Stimulated activated CD8-positive, alpha-beta memory T cell treated with anti-CD3 and anti-CD28 coated beads, Interleukin-12 subunit alpha, Interleukin-12 subunit beta, amount 100 ng/mL, for 24 hours (primary cell): Measurements from ENCODE around the gene GPR107.

Experiments used
- DNase-seq: peaks from one replicate; pipeline ENCODE4 v3.0.0-alpha.2; 2020; ENCODE audit errors: extremely low read depth

The GPR107 gene

GRCh38 chr9:130137081-130137640 is 83.5 kb downstream of the GPR107 start:
- no peak for DNase-seq

GRCh38 chr9:130137641-130138081 is 84.0 kb downstream of the GPR107 start:
- DNase-seq, result no peak

DNA sequence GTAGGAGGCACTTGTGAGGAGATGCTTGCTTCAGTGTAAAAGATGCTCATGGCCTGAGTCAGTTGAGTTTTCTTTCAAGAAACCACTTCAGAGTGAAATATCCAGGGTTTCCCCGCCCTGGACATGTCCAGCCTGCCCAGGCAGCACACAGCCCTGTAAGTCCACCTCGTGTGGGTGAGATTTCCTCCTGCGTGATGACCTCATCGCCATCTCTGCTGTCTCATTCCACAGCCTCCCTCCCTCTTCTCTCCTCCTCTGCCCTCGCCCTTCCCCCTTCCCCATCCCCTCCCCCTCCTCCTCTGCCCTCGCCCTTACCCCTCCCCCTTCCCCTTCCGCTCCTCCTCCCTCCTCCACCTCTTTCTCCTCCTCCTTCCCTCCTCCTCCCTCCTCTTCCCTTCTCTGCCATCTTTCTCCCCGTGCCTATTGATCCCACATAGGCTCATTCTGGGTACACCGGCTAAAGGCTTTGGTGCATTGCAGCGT is 84.5 kb downstream of the GPR107 start:
- no peak for DNase-seq

DNA sequence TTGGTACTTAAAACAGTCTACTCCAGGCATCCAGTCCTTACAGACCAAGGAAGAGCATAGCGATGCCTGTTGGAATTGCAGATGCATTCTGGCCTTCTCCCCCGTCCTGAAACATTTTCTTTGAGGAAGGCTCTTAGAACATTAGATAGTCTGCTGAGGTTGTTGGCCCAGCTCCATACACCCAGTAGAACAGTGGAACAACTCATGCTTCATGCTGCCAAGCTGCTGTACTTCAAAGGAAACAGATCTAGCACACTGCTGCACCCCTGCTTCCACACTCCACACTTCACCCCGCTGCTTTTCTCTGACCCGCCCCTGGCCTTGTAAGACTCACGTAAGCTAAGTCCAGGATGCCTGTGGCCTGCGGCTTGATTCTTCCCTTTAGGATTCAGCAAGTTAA is 85.1 kb downstream of the GPR107 start:
- no peak for DNase-seq

- no peak for DNase-seq
Observed at GRCh38 chr9:130139251-130139650, 85.5 kb downstream of the GPR107 start.

DNA sequence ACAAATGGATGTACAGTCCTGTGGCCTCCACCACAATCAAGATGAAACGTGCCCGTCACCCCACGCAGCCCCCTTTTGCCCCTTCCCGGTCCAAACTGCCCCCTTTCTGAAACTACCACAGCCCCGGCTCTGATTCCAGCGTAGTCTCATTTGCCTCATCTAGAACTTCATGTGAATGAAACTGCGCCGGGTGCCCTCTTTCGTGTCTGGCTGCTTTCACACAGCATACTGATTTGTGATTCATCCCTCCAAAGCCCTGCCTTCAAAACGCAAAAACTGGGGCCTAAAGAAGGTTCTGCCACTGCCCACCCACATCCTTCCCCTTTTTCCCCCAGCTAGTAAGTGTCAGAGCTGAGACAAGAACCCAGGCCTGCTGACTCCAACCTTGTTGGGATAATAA is 87.0 kb downstream of the GPR107 start:
- DNase-seq, result peak; percentile 32

GRCh38 chr9:130142056-130142455 is 88.3 kb downstream of the GPR107 start:
- DNase-seq, result no peak

DNA sequence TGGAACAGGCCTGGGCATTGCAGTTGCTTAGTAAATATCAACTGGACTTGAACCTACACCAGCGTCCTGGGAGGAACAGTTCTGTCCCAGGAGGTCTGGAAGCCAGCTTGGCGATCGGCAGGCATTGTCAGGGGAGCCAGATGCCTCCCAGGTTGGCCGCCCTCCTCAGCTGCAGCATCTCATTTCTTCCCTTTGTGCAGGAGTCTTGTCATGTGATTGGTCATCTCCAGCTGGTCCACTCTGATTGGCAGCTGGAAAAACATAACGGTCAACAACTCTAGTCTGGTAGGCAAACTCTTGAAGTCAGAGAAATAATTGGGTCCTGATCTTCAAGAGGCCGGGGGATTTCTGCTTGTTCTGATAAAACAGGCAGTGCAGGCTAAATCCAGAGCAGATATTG is 88.9 kb downstream of the GPR107 start:
- DNase-seq, result no peak

DNA sequence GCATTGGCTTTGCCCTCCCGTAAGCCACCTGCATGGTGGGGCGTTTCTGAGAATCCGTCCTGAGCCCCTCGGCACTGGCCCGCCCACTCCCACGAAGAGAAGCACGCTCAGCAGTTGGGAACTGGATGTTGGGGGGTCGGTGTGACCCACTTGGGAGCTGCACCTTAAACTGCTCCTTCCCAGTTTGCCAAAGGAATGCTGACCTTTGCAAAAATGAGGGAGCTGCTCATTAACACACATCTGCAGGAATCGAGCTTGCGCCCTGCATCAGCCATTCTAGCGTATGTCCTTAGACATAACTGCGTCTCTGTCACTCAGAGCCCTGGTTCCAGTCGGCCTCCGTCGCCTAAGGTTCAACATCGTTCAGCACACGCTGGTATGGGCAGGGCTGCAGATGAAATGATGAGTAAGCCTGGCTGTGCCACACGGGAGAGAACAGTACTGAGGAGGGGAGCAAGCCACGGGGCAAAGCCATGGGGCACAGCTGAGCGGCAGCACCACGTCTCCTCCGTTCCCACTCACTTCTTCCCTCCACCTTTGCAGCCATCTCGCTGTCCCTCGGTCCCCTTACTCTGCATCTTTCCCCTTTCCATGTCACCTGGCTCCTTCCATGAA is 89.7 kb downstream of the GPR107 start:
- DNase-seq, result no peak

DNA sequence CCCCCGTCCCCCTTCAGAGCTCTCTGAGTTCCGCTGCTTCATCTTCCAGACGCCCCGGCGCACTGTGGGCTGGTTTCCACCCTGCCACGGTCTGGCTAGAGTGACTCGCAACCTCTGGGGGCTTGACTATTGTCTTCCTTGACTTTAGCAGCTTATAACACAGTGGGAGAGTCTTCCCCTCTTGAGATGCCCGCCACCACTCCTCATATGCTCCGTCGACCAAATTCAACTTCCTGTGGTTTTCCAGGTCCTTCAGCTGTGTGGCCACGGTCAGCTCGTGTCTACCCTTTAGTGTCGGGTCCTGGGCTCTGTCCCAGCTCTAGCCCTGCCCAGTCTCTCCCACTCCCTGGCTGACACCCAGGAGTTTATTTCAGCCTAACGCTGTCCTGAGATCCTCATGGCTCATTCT is 90.3 kb downstream of the GPR107 start:
- no peak for DNase-seq

GRCh38 chr9:130144703-130145102 is 91.0 kb downstream of the GPR107 start:
- no peak for DNase-seq

DNA sequence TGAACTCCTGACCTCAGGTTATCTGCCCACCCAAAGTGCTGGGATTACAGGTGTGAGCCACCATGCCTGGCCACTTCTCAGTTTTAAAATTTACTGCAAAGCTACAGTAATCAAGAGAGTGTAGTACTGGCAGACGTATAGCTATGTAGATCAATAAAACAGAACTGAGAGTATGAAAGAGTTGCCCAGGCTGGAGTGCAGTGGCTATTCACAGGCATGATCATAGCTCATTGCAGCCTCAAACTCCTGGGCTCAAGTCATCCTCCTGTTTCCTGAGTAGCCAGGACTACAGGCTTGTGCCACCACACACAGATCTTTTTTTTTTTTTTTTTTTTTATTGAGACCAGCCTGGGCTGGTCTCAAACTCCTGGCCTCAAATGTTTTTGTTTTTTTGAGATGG is 92.0 kb downstream of the GPR107 start:
- no peak for DNase-seq

DNA sequence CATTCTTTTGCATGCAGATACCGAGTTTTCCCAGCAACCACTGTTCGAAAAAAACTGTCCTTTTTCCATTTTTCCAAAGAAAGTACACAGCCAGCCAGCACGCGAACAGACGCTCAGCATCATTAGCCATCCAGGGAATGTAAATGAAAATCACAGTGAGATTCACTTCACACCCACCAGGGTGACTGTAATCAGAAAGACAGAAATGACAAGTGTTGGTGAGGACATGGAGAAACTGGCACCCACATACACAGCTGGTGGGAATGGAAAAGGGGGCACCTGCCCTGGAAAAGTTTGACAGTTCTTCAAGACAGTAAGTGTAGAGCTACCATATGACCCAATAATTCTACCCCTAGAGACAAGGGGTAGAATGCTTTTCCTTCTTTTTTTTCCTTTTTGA is 93.5 kb downstream of the GPR107 start:
- no peak for DNase-seq

DNA sequence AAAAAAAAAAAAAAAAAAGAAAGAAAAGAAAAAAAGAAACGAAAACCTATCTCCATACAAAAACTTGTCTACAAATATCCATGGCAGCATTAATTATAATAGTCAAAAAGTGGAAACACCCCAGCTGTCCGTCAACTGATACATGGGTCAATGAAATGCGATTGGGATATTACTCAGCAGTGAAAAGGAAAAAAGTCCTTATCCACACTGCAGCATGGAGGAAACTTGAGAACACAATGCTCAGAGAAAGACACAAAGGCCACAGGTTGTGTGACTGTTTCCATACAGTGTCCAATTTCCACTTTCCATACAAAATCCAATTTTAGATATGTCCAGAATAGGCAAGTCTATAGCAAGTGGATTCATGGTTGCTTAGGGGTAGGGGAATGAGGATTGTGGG is 94.2 kb downstream of the GPR107 start:
- no peak for DNase-seq

DNA sequence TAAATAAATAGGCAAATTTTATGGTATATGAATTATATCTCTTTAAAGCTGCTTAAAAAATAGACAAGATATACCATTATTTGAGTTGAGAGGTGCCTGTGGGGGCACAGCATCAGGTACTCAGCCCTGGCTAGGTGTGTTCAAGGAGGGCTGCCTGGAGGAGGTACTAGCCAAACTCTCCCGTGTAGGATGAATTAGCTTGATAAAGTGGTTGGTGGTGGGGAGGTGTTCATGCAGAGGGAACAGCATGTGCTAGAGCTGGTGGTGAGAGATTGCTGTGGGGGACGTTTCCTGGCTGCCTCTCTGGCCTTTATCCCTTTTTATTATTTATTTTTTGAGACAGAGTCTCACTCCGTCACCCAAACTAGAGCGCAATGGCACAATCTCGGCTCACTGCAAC is 95.3 kb downstream of the GPR107 start:
- DNase-seq, result no peak

DNA sequence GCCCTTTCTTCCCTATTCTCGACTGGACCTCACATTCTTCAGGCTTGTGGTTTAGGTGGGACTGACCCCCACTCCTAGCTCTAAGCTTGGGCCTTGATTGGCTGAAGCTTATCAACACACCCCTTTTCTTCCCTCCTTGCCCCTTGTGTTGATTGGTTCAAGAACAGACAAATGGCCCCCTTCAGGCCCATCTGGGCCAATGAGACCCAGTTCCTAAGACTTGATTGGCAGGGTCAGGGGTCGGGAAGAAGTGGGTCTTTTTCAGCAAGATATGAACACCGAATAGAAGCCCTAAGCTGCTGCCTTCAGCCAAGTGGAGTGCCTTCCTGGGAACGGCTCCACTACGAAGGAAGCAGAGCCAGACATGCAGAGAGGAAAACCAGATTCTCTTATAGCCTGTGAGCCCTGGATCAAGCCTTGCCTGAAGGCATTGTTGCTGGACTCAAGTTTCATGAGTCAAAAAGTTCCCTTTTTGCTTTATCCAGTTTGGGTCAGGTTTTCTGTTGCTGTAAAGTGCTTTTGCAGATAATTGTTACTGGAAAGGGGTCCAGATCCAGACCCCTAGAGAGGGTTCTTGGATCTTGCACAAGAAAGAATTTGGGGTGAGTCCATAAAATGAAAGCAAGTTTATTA is 96.1 kb downstream of the GPR107 start:
- no peak for DNase-seq

DNA sequence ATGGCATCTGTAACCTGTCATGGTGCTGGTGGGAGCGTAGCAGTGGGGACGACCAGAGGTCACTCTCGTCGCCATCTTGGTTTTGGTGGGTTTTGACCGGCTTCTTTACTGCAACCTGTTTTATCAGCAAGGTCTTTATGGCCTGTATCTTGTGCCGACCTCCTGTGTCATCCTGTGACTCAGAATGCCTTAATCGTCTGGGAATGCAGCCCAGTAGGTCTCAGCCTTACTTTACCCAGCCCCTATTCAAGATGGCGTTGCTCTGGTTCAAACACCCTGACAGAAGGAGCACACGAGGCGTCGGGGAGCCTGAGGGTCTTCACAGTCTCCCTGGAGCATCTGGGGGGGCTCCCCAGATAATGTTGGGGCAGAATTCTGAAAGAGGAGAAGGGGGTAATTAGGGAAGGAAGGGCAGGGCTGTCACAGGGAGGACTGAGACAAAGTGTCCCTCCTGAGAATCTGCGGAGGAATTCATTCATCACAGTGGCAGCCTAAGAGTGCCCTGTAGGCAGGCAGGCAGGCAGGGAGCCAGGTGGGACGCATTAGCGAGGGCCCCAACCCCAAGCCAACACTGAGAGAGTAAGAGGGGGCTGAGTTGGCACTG is 97.2 kb downstream of the GPR107 start:
- DNase-seq, result no peak

DNA sequence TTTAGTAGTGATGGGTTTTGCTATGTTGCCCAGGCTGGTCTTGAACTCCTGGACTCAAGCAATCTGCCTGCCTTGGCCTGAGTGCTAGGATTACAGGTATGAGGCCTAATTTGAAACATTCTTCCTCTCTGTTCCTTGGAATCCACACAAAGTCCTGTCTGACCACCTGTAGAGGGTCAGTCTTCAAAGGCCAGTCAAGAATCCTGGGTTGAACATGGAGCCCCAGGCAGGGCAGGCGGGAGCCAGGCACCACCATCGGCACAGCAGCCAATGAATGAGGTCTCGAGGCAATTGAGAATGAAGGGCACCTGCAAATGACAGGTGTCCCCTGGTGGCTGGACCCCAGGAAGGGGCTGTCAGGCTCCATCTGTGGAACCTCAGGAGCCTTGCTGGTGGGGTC is 101.1 kb downstream of the GPR107 start:
- no peak for DNase-seq

- DNase-seq, result no peak
Observed at GRCh38 chr9:130155647-130156046, 101.9 kb downstream of the GPR107 start.

- DNase-seq, result no peak
Observed at GRCh38 chr9:130156672-130157071, 103.0 kb downstream of the GPR107 start.

DNA sequence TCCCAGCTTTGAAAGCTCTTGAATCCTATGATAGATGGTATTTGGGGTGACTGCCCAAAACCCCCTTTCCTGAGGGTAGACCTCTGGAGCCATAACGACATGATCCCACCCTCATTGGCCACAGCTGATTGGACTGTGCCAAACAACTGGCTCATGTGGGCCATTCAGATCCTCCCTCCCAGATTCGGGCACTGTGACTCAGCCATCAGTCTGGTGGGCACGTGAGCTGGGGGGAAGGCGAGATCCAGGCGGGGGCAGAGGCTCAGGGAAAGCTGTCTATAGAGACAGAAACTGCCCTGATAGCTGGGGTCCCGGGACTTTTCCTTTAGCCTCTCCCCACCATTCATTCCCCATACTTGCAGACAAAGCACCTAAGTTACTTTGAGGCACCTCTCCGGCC is 103.4 kb downstream of the GPR107 start:
- DNase-seq, result no peak

- DNase-seq, result no peak
Observed at GRCh38 chr9:130158001-130158400, 104.3 kb downstream of the GPR107 start.

DNA sequence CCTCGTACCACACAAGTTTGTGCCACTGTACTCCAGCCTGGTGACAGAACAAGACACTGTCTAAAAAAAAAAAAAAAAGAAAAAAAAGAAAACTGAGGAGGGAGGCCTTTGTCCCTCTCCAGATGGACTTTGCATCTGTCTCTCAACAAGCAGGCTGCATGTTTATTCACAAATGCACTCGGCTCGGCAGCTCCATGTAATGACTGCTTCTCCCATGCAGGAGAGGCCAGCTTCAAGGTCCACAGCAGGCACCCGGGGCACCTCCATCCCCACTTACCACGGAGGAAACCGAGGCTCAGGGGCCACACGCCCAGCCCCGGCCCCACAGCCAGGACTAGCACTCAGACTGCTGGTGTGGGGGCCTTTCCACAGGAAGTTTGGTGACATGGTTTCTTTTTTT is 105.4 kb downstream of the GPR107 start:
- no peak for DNase-seq
